Mesendoderm (in vitro differentiated cells): ENCODE data around the gene TNFRSF8.
"Not testable (repeated sequence)": the region's sequence is repeated elsewhere in the genome, so short reads cannot be mapped to it uniquely, and the experiment has no call there.

Source experiments
- DNase-seq: peaks from one replicate; pipeline ENCODE4 v3.0.0; 2013
- H2AK5ac ChIP-seq: 2 replicates; pipeline ENCODE4 v1.6.1; 2013; ENCODE audit warnings: low read length, inconsistent platforms
- H2BK120ac ChIP-seq: 2 replicates; pipeline ENCODE4 v1.6.1; 2013; ENCODE audit warnings: low read depth, mild to moderate bottlenecking, low read length, moderate library complexity, mixed read lengths
- H2BK15ac ChIP-seq: replicated peaks from 2 replicates; pipeline ENCODE4 v1.6.1; 2013; ENCODE audit warnings: low read depth, mild to moderate bottlenecking, moderate library complexity
- H2BK5ac ChIP-seq: 2 replicates; pipeline ENCODE4 v1.6.1; 2013; ENCODE audit warnings: low read length, inconsistent platforms
- H3K18ac ChIP-seq: 2 replicates; pipeline ENCODE4 v1.6.1; 2013; ENCODE audit warnings: mild to moderate bottlenecking, low read length, mixed read lengths
- H3K23ac ChIP-seq: one replicate; pipeline ENCODE4 v1.6.1; 2013; ENCODE audit warnings: low read length
- H3K27ac ChIP-seq: 2 replicates; pipeline ENCODE4 v1.5.1; 2013; ENCODE audit warnings: low read depth, mild to moderate bottlenecking, inconsistent platforms, low read length, moderate library complexity
- H3K27me3 ChIP-seq: 2 replicates; pipeline ENCODE4 v1.6.1; 2013; ENCODE audit warnings: low read length, control low read depth, mild to moderate bottlenecking, inconsistent platforms; ENCODE audit not compliant: insufficient read depth, poor library complexity
- H3K36me3 ChIP-seq: 2 replicates; pipeline ENCODE4 v1.6.1; 2013; ENCODE audit warnings: low read length, inconsistent platforms; ENCODE audit not compliant: control insufficient read depth, insufficient read depth
- H3K4ac ChIP-seq: one replicate; pipeline ENCODE4 v1.6.1; 2013; ENCODE audit warnings: low read depth, mild to moderate bottlenecking, low read length, moderate library complexity
- H3K4me1 ChIP-seq: 2 replicates; pipeline ENCODE4 v1.6.1; 2013; ENCODE audit warnings: low read depth, low read length, inconsistent platforms; ENCODE audit not compliant: control insufficient read depth
- H3K4me2 ChIP-seq: 2 replicates; pipeline ENCODE4 v1.6.1; 2013; ENCODE audit warnings: low read length
- H3K4me3 ChIP-seq: 2 replicates; pipeline ENCODE4 v1.5.1; 2013; ENCODE audit warnings: mild to moderate bottlenecking, low read length
- H3K56ac ChIP-seq: one replicate; pipeline ENCODE4 v1.6.1; 2013; ENCODE audit warnings: low read length
- H3K79me1 ChIP-seq: 2 replicates; pipeline ENCODE4 v1.6.1; 2013; ENCODE audit warnings: low read length, inconsistent platforms
- H3K79me2 ChIP-seq: 2 replicates; pipeline ENCODE4 v1.6.1; 2013; ENCODE audit warnings: mild to moderate bottlenecking, low read length; ENCODE audit not compliant: control insufficient read depth, insufficient read depth
- H3K9ac ChIP-seq: 2 replicates; pipeline ENCODE4 v1.6.1; 2013; ENCODE audit warnings: low read length, inconsistent platforms
- H4K5ac ChIP-seq: one replicate; pipeline ENCODE4 v1.6.1; 2013; ENCODE audit warnings: low read length
- H4K8ac ChIP-seq: one replicate; pipeline ENCODE4 v1.6.1; 2013; ENCODE audit warnings: low read depth, mild to moderate bottlenecking, control low read depth, low read length, moderate library complexity
- WGBS: extraction: QIAGEN DNeasy Blood & Tissue Kit; methylation state at CpG from one replicate; pipeline ENCODE4 v1.1.7; 2013; ENCODE audit warnings: low lambda C conversion rate, missing lambda C conversion rate; ENCODE audit not compliant: insufficient coverage; ENCODE audit errors: extremely low coverage; 5-methylcytosine and 5-hydroxymethylcytosine counted together

TNFRSF8 gene

GRCh38 chr1:12040457-12041051 lies 22.5 kb upstream of the TNFRSF8 start:
- no peak for DNase-seq
- no peaks in the 10 kb centered on the region for H3K79me2 ChIP-seq

GRCh38 chr1:12044187-12044877 lies 18.8 kb upstream of the TNFRSF8 start:
- no CpG with 5 or more reads among the region's 15 CpGs for WGBS
- H3K4me3 ChIP-seq, H3K4me1 ChIP-seq, H3K36me3 ChIP-seq, H2BK15ac ChIP-seq, H2BK5ac ChIP-seq, H3K79me2 ChIP-seq, H3K23ac ChIP-seq, DNase-seq, H3K56ac ChIP-seq, H3K4me2 ChIP-seq, H3K79me1 ChIP-seq, H4K8ac ChIP-seq, H2BK120ac ChIP-seq, H3K4ac ChIP-seq, H3K27ac ChIP-seq, H2AK5ac ChIP-seq, H3K27me3 ChIP-seq, H3K18ac ChIP-seq, H3K9ac ChIP-seq, H4K5ac ChIP-seq: not testable (repeated sequence)

More at GRCh38 chr1:12040457-12041051, 22.5 kb upstream of the TNFRSF8 start:
- Histone ChIP-seq H3K4ac (no peak overlapping the region), H3K4me1 (no peaks in the 10 kb centered on the region), H3K4me3 (no peak overlapping the region), H3K18ac (no peak overlapping the region), H2BK15ac (no peak overlapping the region), H2BK120ac (no peak overlapping the region), H3K27ac (no peak overlapping the region), H2AK5ac (no peak overlapping the region), H3K23ac (no peak overlapping the region), H3K4me2 (no peak overlapping the region), H3K79me1 (no peaks in the 10 kb centered on the region), H3K56ac (no peak overlapping the region), H2BK5ac (no peak overlapping the region), H3K36me3 (no peaks in the 10 kb centered on the region), H3K9ac (no peak overlapping the region), H4K8ac (no peak overlapping the region), H4K5ac (no peak overlapping the region), H3K27me3 (no peaks in the 10 kb centered on the region)
- no CpG with 5 or more reads among the region's 6 CpGs for WGBS

GRCh38 chr1:12046749-12047119 lies 16.4 kb upstream of the TNFRSF8 start:
- no peak overlapping the region for H3K4ac ChIP-seq
- no peaks in the 10 kb centered on the region for H3K79me1 ChIP-seq
- H4K5ac ChIP-seq, result no peak overlapping the region
- no peaks in the 10 kb centered on the region for H3K27me3 ChIP-seq
- whole genome bisulfite sequencing, result no CpG with 5 or more reads among the region's 6 CpGs
- H3K56ac ChIP-seq, result no peak overlapping the region
- no peak overlapping the region for H2BK5ac ChIP-seq
- no peak overlapping the region for H3K18ac ChIP-seq
- no peak overlapping the region for H3K23ac ChIP-seq
- DNase-seq, result no peak
- H2BK120ac ChIP-seq, result no peak overlapping the region
- no peak overlapping the region for H3K27ac ChIP-seq
- no peaks in the 10 kb centered on the region for H3K4me1 ChIP-seq
- no peak overlapping the region for H2BK15ac ChIP-seq
- H2AK5ac ChIP-seq, result no peak overlapping the region
- H3K4me3 ChIP-seq, result no peak overlapping the region
- H3K79me2 ChIP-seq, result no peaks in the 10 kb centered on the region
- no peak overlapping the region for H3K9ac ChIP-seq
- H4K8ac ChIP-seq, result no peak overlapping the region
- H3K4me2 ChIP-seq, result no peak overlapping the region
- no peaks in the 10 kb centered on the region for H3K36me3 ChIP-seq

GRCh38 chr1:12047120-12047876 lies 15.8 kb upstream of the TNFRSF8 start:
- no peak overlapping the region for H3K27ac ChIP-seq
- H3K79me1 ChIP-seq, result no peaks in the 10 kb centered on the region
- H3K4ac ChIP-seq, result no peak overlapping the region
- no peak overlapping the region for H4K8ac ChIP-seq
- no CpG with 5 or more reads among the region's 18 CpGs for WGBS
- H2BK5ac ChIP-seq, result no peak overlapping the region
- DNase-seq, result no peak
- H3K18ac ChIP-seq, result no peak overlapping the region
- H3K4me3 ChIP-seq, result no peak overlapping the region
- H3K36me3 ChIP-seq, result no peaks in the 10 kb centered on the region
- H2BK120ac ChIP-seq, result no peak overlapping the region
- no peak overlapping the region for H2AK5ac ChIP-seq
- H3K23ac ChIP-seq, result no peak overlapping the region
- no peak overlapping the region for H4K5ac ChIP-seq
- no peak overlapping the region for H3K9ac ChIP-seq
- no peaks in the 10 kb centered on the region for H3K4me1 ChIP-seq
- H3K27me3 ChIP-seq, result no peaks in the 10 kb centered on the region
- H3K4me2 ChIP-seq, result no peak overlapping the region
- H3K79me2 ChIP-seq, result no peaks in the 10 kb centered on the region
- H3K56ac ChIP-seq, result no peak overlapping the region
- no peak overlapping the region for H2BK15ac ChIP-seq

GRCh38 chr1:12048372-12048771 lies 14.7 kb upstream of the TNFRSF8 start:
- H3K4me1 ChIP-seq, result no peaks in the 10 kb centered on the region
- H3K4me3 ChIP-seq, result no peak overlapping the region
- H3K18ac ChIP-seq, result no peak overlapping the region
- H4K8ac ChIP-seq, result no peak overlapping the region
- no peak overlapping the region for H3K9ac ChIP-seq
- no peak overlapping the region for H2BK15ac ChIP-seq
- H4K5ac ChIP-seq, result no peak overlapping the region
- no peaks in the 10 kb centered on the region for H3K79me2 ChIP-seq
- H3K23ac ChIP-seq, result no peak overlapping the region
- H2AK5ac ChIP-seq, result no peak overlapping the region
- no peaks in the 10 kb centered on the region for H3K36me3 ChIP-seq
- no peak overlapping the region for H2BK5ac ChIP-seq
- no peak overlapping the region for H3K4ac ChIP-seq
- H3K56ac ChIP-seq, result no peak overlapping the region
- no peaks in the 10 kb centered on the region for H3K27me3 ChIP-seq
- WGBS, result no CpG with 5 or more reads among the region's 2 CpGs
- DNase-seq, result no peak
- no peak overlapping the region for H3K4me2 ChIP-seq
- H3K27ac ChIP-seq, result no peak overlapping the region
- no peaks in the 10 kb centered on the region for H3K79me1 ChIP-seq
- no peak overlapping the region for H2BK120ac ChIP-seq
